Measurements from ENCODE around the gene POM121L2.
"Not testable (repeated sequence)": the region's sequence is repeated elsewhere in the genome, so short reads cannot be mapped to it uniquely, and the experiment has no call there.

Gene POM121L2

DNA sequence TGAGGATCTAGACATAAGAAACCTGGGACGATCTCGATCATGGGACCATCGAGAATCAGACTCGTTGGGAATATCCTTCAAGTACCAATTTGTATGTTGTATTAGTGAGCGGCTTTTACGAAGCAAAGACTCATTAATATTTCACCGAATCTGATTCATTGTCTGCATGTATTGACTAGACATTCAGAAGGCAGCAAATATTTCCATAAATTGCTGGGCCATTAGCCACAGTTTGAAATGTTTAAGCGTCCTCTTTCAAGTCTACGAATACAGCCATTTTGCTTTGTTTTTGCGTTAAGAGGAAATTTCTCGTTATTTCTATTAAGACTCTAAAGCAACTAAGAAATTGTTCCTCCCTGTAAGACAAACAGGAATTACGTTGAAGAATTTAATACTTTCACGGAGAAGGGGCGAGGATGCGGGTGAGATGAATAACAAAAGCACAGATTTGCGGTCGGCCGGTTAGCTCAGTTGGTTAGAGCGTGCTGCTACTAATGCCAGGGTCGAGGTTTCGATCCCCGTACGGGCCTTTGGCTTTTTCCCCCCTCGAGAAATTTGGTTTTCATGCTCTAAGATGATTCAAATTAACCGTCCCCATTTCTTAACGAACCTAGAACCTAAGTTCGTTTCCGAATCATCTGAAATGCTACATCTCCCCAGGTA is 18.5 kb downstream of the POM121L2 start:
- DNase-seq, result no peak

DNA sequence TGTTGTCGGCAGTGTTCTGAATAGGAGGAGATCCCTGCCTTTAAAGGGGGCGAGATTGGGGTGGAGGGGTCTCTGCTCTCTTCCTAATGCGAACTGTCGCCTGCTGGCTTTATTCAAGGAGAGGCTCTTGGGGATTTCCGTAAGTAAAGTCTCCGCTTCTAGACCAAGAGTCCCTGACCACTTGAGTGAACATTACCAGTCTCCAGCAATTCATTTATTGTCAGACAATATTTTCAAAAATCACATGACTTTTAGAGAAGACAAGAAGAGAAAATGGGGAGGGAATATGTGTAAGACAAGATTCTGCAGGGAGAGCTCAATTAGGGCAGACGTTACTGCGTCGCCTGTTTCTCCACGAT is 21.2 kb downstream of the POM121L2 start:
- no peak for DNase-seq

DNA sequence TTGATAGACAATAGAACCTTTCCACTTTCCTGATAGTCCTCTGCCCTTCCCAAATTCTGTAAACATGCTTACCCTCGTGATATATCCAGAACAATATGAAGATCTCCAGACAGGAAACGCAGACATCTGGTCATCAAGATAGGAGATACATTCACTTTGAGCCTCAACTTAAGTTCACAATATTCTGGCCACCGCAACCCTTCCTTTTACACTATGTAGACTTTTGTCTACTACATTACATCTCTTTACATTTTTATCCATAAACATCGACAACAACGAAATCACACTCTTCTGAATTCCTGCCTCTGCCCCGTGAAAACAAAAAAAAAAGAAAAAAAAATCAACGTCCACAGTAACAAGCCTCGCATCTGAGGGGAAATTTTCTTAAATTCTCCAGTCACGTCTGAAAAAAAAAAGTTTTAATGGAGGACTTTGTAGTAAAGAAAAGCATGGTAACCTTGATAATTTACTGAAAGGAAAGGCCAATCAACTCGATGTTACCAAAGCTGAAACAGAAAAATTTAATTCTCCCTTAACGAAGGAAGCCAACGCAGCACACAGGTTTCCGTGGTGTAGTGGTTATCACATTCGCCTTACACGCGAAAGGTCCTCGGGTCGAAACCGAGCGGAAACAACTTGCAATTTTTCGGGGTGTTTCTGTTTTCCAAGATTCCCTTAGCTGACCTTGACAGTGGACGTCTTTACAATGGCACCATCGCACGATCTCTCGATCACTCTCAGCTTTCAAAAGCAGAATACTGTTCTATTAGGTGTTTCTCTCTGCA is 21.8 kb downstream of the POM121L2 start:
- DNase-seq, result no peak

DNA sequence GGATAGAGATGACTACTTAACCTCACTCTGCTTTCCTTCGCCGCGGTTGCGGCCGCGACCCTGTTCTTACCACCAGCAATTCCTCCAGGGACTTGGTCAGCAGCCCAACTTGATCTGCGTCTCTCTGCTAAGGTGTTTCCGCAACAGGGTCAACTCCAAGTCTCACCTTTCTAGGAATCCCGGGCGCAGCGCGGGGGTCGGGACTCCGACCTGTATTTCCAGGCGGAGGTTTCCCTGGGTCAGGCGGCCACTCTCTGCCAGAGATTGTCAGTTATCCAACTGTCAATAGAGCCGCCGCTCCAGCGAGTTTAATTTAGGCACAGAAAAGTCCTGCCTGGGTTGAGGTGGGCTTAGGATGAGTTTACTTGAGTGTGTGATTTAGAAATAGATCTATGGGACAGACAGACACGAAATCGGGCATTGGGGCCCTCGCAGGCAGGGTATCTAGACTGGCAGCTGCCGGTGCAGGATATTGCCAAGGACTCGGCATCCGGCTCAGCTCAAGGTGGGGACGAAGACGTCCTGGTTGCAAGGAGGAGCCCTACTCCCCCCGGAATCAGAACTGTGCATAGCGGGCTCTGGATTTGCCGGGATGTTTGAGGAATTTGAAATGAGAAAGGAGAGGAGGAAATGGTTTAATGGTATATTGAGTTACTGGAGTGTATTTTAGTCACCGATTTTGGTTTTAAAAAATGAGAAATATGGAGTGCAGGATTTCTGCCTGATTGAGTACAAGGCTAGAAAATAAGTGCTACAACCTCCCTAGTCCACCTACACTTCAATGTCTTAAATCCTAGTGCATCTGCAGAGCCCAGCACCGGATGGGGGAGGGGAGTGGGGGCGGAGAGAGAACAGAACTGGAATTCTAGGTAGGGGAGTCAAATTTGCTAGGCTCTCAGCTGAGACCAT is 23.7 kb downstream of the POM121L2 start:
- DNase-seq, result no peak

DNA sequence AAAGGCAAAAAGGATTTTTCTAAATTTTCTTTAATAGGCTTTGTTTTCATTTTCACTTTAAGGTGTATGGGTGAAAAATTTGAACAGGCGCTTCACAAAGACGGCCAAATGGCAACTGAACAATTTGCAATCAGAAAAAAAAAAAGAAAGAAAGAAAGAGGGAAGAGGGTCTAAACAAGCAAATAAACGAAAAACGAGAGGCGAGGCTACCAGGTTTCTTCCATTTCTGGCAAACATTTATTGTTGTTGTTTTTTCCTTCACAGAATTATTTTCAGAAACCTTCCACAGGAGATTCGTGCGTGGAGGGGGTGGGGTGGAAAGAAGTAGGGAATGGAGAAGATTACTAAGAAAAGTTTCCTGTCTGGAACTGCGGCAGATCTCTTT is 24.3 kb downstream of the POM121L2 start:
- no peak for DNase-seq

DNA sequence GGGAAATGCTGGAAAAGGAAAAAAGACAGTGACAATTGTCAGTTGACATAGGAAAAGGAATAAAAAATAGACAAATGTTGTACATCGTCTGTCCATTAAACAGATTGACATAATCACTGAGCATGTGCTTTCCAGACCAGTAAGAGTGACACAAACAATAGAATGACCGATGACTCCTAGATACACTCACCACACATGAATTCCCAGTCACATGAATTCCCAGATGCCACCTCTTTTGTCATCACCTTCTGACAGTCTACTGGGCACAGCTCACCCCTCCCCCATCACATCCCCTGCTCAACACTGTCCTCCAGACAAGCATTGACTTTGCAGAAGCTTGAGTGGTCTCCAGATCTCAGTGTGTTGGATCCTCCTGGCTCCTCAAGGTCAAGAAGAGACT is 25.9 kb downstream of the POM121L2 start:
- DNase-seq, result no peak

DNA sequence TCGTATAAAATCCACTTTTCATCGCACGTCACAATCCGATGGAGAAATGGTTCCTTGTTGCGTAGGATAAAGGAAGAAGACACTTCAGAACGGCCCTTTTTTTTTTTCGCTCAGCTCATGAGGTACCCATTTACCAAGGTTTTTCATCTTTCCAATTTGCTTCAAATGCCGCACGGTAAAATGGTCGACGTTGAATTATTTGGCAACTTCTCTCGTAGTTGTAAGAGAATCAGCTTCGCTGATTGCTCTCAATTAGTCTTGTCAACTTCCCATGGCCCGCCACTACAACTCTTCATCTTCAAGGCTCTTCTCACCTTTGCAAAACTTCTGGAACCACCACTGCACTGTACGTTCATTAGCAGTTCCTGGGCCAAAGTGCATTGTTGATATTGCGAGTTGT is 28.8 kb downstream of the POM121L2 start:
- no peak for DNase-seq

DNA sequence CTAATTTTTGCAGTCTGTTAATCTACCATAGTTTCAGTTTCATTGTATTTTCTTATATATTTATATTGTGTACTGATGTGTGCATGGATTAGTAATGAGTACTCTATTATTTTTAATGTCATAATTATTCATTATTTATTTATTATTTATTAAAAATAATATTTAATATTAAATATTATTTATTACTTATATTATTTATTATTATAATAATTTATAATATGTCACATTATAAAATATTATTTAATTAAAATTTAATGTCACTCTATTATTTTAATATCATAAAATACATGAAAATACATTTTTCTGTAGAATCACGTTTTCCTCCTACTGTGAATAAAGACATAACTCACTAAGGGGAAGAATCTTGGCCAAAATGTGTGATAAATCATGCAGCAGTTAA is 30.5 kb downstream of the POM121L2 start:
- DNase-seq, result no peak

DNA sequence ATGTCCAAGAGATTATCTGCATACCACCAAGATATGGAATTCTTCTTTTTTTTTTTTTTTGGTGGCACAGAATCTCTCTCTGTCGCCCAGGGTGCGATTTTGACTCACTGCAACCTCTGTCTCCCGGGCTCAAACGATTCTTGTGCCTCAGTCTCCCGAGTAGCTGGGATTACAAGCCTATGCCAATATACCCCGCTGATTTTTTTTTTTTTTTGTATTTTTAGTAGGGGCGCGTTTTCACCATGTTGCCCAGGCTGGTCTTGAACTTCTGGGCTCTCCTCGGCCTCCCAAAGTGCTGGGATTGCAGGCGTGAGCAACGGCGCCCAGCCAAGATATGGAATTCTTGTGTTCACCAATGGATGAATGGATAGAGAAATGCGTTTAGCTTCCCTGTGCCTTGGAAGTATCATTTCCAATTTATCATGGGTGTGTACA is 31.0 kb downstream of the POM121L2 start:
- DNase-seq, result no peak

DNA sequence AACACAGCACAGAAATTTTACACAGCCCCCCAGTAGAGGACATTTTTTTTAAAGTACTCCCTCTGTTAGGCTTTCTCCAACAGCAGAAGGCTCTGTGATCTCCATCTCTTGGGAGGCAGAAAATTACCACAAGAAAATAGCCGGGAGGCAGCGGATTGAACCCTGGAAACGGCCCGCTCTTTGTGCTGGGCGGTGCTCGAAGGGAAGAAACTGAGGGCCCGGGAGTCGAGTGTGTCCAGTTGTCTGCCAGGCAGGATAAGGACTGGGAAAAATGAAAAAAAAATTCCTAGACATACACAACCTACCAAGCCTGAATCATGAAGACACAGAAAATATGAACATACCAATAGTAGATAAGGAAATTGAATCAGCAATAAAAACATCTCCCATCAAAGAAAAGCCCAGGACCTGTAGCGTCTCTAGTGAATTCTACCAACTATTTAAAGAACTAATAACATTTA is 31.5 kb downstream of the POM121L2 start:
- no peak for DNase-seq

DNA sequence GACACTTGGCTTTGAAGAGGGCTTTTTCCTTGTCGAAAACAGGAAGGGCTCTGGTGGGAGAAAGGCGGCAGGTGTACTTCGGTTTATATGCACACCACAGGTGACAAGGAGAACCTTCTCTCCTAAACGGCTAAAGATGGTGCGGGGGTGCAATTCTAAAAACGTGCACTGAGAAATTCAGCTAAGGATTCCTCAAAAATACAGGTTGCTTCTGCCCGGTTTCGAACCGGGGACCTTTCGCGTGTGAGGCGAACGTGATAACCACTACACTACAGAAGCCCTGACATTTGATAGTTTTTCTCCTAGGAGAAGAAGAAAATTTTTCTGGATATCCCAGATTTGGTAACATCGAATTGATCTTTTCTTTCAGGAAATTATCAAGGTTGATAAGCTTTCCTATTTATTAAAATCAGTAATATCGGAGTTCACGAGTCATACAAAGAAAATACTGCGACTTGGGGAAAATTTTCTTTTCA is 32.0 kb downstream of the POM121L2 start:
- no peak for DNase-seq

DNA sequence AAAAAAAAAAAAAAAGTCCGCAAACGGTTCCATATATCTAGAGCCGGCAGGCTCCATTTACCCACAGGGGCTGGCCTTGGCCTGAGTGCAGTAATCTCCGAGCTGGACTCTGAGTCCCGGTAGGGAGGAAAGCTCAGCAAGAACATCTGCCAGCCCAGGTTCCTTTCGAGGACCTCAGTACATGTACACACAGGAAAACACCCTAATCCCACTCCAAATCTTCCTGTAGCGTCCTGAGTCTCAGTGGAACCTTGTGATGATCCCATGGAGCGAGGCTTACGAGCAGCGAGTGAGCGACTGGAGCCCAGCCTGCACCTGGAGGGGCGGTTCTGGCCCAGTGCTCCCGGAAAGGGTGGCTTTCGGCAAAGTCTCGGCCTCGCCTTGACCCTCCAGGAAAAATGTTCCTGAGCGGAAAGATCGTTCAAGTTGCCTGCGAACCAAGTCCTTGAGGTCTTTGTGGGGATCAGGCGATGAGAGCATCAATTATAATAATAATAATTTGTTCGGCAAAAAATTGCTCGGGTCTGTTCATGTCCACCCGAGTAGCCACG is 32.5 kb downstream of the POM121L2 start:
- no peak for DNase-seq

DNA sequence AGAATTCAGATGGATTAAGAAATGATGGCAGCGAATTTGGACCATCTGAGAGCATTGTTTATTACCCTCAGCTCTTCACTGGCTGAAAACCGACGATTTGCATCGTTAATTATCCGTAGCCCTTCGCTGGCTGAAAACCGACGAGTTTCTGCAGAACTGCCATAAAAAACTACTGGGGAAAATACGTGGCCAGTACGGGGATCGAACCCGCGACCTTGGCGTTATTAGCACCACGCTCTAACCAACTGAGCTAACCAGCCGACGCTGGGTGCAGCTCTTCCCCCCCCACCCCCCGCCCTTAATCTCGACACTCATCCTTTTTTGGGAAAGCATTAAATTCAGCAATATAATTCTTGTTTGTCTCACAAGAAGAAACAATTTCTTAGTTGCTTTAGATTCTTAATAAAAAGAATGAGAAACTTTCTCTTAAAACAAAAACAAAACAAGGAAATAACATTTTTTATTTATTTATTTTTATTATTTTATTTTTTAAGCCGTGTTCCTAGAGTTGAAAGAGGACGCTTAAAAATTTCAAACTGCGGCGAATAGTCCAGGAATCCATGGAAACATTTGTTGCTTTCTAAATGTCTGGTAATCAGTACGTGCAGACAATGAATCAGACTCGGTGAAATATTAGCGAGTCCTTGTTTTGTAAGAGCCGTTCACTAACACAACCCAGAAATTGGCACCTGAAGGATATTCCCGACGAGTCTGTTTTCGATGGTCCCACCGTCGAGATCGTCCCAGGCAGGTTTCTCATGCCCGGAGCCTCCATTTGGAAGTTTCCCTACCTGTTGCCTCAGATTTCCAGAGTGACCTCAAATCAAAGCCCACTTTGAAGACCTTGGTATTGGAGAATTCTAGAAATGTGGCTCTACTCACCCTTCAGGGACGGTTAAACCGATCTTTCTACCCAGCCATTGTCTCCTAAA is 36.8 kb downstream of the POM121L2 start:
- DNase-seq, result no peak

DNA sequence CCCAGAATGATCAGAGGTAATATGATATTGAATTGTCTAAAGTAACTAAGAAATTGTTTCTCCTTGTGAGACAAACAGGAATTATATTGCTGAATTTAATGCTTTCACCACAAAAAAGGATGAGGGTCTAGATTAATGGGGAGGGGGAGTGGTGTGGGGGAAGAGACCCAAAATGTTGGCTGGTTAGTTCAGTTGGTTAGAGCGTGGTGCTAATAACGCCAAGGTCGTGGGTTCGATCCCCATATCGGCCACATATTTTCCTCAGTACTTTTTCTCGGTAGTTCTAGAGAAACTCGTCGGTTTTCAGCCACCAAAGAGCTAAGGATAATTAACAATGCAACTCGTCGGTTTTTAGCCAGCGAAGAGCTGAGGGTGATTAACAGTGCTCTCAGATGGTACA is 38.3 kb downstream of the POM121L2 start:
- no peak for DNase-seq

DNA sequence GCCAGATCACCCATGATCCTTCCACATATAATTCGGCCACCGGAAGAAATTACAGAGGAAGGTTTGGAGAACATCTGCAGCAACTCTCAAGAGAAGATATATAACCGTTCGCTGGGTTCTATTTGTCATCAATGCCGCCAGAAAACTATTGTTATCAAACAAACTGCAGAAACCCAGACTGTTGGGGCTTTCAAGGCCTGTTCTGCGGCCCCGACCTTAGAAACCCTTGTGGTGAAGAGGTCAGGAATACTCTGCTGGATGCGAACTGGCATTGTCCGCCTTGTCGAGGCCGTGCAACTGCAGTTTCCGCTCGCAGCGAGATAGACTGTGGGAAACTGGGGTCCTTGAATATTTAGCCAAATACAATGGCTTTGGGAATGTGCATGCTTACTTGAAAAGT is 43.3 kb downstream of the POM121L2 start:
- no peak for DNase-seq

DNA sequence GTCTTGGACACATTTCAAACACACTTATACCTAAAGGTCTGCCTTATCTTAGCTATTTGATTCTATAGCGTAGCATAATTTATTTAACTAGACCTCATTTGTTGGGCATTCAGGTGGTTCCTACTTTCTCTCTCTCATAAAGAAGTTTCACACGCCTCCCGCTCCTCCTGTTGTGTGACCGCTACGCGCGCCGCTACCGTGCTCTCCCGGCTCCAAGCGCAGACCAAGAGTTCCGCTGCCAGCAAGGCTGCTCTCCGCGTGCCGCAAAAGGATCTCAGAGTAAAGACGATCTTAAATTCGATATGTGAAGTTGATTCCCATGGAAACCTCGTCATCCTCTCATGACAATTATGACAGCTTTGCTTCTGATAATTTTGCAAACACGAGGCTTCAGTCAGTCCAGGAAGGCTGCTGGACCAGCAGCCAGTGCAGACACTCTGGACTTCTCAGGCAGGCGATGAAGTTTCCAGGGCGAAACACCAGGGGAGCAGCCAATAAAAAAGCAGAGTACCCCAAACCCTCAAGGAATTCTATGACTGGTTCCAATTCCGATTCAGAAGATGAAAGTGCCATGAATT is 44.1 kb downstream of the POM121L2 start:
- no peak for DNase-seq

DNA sequence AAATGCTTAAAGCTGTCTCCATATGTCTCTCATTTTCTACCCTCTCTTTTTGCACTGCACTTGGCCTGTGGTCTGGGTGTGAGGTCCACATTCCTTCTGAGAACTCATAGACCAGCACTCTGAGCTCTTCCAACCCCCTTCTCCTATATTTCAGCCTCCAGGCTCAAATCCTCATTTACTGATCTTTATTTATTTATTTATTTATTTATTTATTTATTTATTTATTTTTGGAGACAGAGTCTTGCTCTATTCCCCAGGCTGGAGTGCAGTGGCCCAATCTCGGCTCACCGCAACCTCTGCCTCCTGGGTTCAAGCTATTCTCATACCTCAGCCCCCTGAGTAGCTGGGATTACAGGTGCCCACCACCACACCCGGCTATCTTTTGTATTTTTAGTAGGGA is 45.1 kb downstream of the POM121L2 start:
- DNase-seq, result not testable (repeated sequence)

DNA sequence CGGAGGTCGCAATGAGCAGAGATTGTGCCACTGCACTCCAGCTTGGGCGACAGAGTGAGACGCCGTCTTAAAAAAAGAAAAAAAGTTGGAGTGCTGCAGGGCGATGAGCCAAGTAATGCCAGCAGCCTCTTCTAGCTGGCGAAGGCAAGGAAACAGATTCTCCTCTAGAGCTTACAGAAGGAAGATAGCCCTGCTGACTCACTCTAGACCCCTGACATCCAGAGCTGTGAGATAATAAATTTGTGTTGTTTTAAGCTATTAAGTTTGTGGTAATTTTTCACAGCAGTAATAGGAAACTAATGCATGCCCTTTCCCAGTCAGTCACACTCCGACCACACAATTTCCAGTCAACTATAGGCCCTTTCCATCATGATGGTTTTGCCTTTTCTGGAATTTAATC is 48.2 kb downstream of the POM121L2 start:
- no peak for DNase-seq

DNA sequence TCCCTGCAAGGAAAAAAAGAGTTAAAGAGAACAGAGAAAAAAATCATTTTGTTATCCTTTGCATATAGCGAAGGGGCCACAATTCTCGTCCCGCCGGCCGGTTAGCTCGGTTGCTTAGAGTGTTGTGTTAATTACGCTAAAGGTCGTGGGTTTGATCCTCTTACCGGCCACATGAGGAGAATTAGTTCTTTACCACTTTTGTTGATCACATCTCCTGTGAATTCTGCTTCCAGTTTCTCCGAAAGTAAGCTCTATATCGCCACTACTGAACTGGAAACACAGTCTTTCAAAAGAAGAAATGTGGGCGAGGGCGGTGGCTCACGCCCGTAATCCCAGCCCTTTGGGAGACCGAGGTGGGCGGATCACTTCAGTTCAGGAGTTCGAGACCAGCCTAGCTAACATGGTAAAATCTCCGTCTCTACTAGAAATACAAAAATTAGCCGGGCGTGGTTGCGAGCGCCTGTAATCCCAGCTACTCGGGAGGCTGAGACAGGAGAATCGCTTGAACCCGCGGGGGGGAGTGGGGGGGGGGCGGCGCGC is 51.2 kb downstream of the POM121L2 start:
- DNase-seq, result no peak

DNA sequence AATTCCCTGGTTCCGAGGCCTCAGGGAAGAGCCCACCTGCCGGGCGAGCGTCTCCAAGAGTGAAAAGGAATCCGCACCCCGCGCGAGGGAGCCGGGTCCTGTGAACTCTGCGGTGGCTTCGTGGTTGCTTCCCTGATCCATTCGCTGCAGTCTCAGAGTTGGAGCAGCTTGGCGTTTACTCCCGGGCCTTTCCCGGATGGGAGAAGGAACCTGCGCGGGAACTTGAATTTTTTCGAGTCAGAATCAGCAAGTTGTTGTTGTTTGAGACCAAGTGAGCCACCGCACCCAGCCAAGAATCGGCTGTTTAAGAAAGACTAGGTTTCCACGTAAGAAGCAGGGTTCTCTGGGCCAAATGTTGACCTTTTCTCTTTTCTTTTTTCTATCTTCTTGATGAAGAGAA is 51.7 kb downstream of the POM121L2 start:
- no peak for DNase-seq

Measured in CD4-positive, alpha-beta T cell treated with Interleukin-17A for 4 hours (primary cell).